MG63 (cell line): ENCODE measurements around the gene DNASE1L1. TPM values are rescaled to one million over a fixed set of nuclear protein-coding genes. Genes with fewer than 3 reads are reported as not detected.
"Not testable (repeated sequence)": the region's sequence is repeated elsewhere in the genome, so short reads cannot be mapped to it uniquely, and the experiment has no call there.

Experiments
- DNase-seq: peaks from one replicate; pipeline ENCODE4 v3.0.0-alpha.2; 2020
- H3K27me3 ChIP-seq: fragments of 250-450 bp; sonication (Bioruptor Pico); 2 replicates; pipeline ENCODE4 v1.5.1; 2020; ENCODE audit warnings: mild to moderate bottlenecking, moderate library complexity
- H3K36me3 ChIP-seq: fragments of 250-450 bp; sonication (Bioruptor Pico); 2 replicates; pipeline ENCODE4 v1.5.1; 2020; ENCODE audit warnings: mild to moderate bottlenecking, moderate library complexity
- H3K4me3 ChIP-seq: fragments of 250-450 bp; sonication (Bioruptor Pico); 2 replicates; pipeline ENCODE4 v1.5.1; 2020; ENCODE audit warnings: mild to moderate bottlenecking, moderate library complexity
- H3K9me3 ChIP-seq: fragments of 250-450 bp; sonication (Bioruptor Pico); 2 replicates; pipeline ENCODE4 v1.5.1; 2020; ENCODE audit warnings: mild to moderate bottlenecking, moderate library complexity
- total RNA-seq: library from RNA; depleted of rRNA; stranded (reverse); fragments of >200 nt; shearing (Covaris generic); gene quantifications from 2 replicates; pipeline ENCODE4 v1.2.3, GENCODE V29; 2014; ENCODE audit warnings: low replicate concordance

DNASE1L1 gene
- total RNA-seq, 1 experiment from 2014 or later = 20.0 TPM

DNA sequence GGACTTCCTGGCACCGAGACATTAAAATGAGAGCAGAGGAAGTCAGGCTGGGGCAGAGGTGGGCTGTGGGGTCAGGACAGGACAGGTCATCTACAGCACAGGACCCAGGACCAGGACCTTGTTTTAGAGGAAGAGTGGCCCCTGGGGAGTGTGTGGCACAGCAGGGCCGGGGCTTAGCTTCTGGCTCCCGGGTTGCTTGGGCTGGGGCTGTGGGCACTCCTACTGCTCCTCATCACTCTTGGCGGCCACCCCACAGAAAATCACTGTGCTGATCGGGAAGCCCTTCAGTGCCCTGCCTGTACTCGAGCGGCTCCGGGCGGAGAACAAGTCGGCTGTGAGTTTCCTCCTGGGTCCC, 11.3 kb upstream of the DNASE1L1 start:
- H3K4me3 ChIP-seq = no peak overlapping the region
- H3K36me3 ChIP-seq = no peaks in the 10 kb centered on the region
- DNase-seq = no peak

DNA sequence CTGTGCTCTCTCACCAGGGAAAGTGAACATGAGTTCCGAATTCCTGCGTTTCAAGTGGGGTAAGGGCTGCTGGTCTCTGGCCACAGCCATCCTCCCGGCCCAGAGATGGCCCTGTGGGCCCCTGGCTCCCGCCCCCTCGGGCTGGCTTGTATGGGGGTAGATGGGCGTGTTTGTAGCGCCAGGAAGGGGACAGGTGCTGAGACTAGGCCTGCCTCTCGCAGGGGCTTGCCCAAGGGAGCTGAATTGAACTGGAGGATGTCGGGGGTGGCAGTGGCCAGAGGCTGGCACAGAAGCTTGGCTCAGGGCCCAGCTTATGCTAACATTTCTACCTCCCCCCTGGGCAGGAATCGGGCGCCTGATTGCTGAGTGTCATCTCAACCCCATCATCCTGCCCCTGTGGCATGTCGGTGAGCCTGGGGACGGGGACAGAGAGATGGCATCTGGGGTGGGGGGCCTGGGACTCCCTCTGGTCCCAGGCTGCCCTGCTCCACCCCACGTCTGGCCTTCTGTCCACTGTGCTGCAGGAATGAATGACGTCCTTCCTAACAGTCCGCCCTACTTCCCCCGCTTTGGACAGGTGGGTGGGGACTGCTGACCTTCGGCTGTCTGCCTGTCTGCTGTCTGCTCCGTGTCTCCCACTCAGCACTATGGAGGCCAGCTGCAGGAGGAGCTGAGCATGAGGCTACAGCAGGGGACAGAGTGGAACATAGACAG, 10.8 kb upstream of the DNASE1L1 start:
- Histone ChIP-seq H3K36me3 (no peaks in the 10 kb centered on the region), H3K27me3 (no peaks in the 10 kb centered on the region), H3K4me3 (no peak overlapping the region), H3K9me3 (no peaks in the 10 kb centered on the region)
- no peak for DNase-seq

More for the DNA sequence above, 11.3 kb upstream of the DNASE1L1 start:
- Histone ChIP-seq H3K9me3 (no peaks in the 10 kb centered on the region), H3K27me3 (no peaks in the 10 kb centered on the region)

DNA sequence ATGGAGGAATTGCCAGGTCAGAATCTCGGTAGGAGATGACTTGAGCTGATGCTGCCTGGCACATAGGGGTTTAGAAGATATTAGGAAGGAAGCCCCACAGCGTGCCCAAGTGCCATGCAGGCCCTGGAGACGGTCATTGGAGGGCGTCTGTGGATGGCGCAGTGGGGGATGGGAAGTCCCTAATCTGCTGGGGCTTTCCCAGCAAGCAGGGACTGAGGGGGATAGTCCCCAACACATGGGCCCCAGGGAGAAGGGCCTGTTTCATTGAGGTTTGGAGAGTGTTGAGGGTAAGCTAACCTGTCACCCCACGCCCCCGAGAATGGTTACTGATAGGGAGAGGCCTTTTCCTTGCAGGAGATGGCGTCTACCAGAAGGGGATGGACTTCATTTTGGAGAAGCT, 10.1 kb upstream of the DNASE1L1 start:
- Histone ChIP-seq H3K4me3 (no peak overlapping the region), H3K36me3 (no peaks in the 10 kb centered on the region), H3K27me3 (no peaks in the 10 kb centered on the region), H3K9me3 (no peaks in the 10 kb centered on the region)
- no peak for DNase-seq

DNA sequence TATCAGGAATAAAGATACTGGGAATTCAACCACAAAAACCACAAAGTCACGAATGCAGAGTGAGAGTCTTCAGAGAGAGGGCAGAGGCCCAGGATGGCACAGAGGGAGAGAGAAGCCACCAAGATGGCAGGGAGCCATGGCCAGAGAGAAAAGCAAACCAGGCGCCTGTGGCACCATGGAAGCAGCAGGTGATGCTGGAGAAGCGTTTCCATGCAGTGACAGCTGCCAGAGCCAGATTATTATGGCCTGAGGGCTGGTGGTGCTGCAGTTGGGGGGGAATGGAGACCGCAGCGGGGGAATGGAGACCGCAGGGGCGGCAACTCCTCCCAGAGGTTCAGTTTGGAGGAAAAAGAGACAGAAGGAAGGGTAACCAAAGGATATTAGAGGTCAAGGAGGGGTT, 8.1 kb upstream of the DNASE1L1 start:
- no peak overlapping the region for H3K4me3 ChIP-seq
- H3K9me3 ChIP-seq = no peaks in the 10 kb centered on the region
- no peak for DNase-seq
- no peaks in the 10 kb centered on the region for H3K27me3 ChIP-seq
- H3K36me3 ChIP-seq = no peaks in the 10 kb centered on the region

DNA sequence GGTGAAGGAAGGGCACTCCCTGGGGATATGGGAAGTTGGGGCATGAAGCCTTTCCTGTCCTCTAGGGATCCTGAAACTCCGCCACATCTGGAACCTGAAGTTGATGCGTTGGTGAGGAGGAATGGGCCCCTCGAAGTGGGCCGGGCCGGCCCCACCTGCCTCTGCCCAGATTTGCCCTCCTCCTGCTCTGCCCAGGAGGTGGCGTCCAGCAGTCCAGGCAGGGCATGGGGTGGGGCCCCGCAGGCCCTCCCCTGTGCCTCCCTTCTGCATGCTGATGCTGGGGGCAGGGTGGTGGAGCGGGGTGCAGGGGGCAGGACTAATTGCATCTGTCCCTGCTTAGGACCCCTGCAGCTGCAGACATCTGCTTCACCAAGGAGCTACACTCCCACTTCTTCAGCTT, 4.1 kb upstream of the DNASE1L1 start:
- H3K27me3 ChIP-seq = no peaks in the 10 kb centered on the region
- H3K4me3 ChIP-seq = no peak overlapping the region
- DNase-seq = no peak
- H3K36me3 ChIP-seq = no peaks in the 10 kb centered on the region
- no peaks in the 10 kb centered on the region for H3K9me3 ChIP-seq

DNA sequence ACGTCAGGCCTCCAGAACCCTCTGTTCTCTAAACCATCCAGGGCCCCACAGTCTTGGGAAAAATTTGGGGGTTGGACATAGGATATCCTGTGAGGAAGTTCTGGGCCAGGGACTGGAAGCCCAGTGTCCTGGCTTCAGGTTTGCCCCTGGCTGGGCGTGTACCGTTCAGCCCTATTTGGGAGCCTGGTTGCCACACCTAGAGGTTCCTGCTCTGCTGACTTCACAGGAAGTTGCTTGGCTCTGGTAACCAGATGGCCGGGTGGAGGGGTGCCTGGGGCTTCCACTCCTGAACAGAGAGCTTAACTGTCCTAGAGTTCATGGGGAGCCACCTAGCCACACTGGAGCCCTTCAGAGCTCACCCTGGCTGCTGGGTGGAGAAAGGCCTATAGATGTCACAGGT, 3.4 kb upstream of the DNASE1L1 start:
- H3K9me3 ChIP-seq = no peaks in the 10 kb centered on the region
- no peak for DNase-seq
- H3K27me3 ChIP-seq = no peaks in the 10 kb centered on the region
- no peaks in the 10 kb centered on the region for H3K36me3 ChIP-seq
- H3K4me3 ChIP-seq = peak overlapping the region; percentile 63

DNA sequence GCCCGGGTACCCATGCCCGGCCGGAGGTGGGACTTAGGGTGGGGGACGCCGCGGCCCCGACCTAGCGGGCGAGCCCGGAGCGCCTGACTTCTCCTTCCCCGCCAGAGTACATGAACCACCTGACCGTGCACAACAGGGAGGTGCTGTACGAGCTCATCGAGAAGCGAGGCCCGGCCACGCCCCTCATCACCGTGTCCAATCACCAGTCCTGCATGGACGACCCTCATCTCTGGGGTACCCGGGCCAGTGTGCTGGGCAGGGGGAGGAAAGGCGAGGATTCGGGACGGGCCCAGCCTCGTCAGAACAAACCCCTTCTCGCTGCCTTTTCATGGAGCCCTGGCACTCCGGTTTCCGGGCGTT, 2.9 kb upstream of the DNASE1L1 start:
- no peaks in the 10 kb centered on the region for H3K27me3 ChIP-seq
- H3K36me3 ChIP-seq = no peaks in the 10 kb centered on the region
- no peaks in the 10 kb centered on the region for H3K9me3 ChIP-seq
- peak; percentile 68 for DNase-seq
- H3K4me3 ChIP-seq = peak overlapping the region; percentile 63

DNA sequence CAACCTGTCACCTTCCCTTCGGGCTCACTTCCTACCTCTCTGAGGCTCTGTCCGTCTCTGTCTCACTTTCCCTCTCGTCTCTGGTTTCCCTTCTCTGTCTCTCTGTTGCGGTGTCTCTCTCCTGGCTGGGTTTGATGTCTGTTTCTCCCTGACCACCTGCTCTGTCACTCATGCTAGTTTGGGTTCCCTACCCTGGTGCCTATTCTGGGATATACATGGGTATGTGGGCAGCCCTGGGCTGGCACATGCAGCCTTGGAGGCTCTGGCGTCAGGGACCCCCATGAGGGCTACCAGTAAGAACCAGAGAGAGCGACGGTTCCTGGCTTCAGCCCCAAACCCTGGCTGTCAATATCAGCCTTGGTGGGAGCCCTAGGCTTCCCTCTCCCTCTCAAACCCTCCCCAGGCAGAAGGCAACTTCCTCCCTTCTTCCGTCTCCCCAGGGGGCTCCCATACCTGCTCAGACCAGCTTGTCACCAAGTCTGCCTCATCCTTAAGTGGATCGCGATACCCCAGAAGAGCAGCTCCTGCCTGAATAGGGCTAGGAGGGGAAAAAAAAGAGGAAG, 314 bp downstream of the DNASE1L1 start:
- Histone ChIP-seq H3K27me3 (no peaks in the 10 kb centered on the region), H3K36me3 (no peaks in the 10 kb centered on the region), H3K4me3 (peak overlapping the region; percentile 53), H3K9me3 (no peaks in the 10 kb centered on the region)
- no peak for DNase-seq

DNA sequence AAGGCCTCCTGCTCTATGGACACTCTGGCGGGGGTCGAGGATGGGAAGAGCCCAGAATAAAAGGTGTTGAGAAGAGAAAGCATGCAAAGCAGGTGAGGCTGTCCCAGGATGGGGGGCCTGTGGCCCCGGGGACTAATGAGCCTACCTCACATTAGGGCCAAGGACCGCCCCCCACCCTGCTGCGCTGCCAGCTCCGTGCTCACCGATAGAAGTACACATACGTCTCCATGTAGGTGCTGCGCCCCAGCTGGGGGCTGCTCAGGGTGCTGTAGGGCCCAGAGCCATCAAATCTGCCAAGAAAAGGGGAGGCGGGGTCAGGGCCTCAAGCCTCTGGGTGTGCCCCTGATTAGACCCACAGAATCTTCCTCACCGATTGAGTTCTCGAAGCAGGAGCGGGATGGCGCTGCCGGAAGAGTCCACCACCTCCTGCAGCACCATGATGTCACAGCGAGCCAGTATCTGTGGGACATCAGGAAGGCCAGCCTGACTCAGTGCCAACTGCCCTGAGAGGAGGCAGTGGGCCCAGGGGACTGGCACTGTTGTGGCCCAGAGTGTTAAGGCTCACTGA, 4.3 kb downstream of the DNASE1L1 start:
- Histone ChIP-seq H3K27me3 (no peaks in the 10 kb centered on the region), H3K4me3 (no peak overlapping the region), H3K9me3 (no peaks in the 10 kb centered on the region), H3K36me3 (peaks cover 17% of the 10 kb centered on the region)
- DNase-seq = no peak

DNA sequence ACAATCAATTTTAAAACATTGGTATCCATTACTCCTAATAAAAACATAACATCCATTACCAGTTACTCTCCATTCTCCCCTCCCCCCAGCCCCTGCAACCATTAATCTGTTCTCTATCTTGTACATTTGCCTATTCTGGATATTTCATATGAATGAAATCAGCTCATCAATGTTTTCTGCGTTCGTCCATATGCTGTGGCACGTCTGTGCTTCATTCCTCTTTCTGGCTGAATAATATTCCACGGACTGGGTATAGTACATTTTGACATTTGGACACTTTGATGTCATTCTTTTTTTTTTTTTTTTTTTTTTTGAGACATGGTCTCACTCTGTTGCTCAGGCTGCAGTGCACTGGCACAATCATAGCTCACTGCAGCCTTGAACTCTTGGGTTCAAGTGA, 5.2 kb downstream of the DNASE1L1 start:
- Histone ChIP-seq H3K27me3 (no peaks in the 10 kb centered on the region), H3K9me3 (no peaks in the 10 kb centered on the region), H3K36me3 (peaks cover 26% of the 10 kb centered on the region), H3K4me3 (no peak overlapping the region)
- DNase-seq = no peak

DNA sequence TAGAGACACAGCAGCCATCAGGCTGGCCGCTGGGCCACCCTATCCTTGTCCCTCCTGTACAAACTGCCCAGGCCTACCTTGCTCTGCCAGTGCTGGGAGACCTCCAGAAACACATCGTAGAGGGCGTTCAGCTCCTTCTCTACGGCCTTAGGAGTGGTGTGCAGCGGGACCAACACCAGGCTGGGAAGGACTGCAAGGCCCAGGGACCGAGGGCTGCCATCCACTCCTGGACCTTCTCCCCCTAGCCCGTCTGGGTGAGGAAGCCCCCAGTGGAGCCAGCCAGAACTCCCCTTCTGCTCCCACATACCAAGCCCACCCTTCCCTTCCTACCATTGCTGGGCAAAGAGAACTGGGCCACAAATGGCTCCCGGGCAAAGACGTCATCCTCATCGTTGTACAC, 5.9 kb downstream of the DNASE1L1 start:
- H3K4me3 ChIP-seq = no peak overlapping the region
- peaks cover 33% of the 10 kb centered on the region for H3K36me3 ChIP-seq
- DNase-seq = no peak
- no peaks in the 10 kb centered on the region for H3K9me3 ChIP-seq
- H3K27me3 ChIP-seq = no peaks in the 10 kb centered on the region

DNA sequence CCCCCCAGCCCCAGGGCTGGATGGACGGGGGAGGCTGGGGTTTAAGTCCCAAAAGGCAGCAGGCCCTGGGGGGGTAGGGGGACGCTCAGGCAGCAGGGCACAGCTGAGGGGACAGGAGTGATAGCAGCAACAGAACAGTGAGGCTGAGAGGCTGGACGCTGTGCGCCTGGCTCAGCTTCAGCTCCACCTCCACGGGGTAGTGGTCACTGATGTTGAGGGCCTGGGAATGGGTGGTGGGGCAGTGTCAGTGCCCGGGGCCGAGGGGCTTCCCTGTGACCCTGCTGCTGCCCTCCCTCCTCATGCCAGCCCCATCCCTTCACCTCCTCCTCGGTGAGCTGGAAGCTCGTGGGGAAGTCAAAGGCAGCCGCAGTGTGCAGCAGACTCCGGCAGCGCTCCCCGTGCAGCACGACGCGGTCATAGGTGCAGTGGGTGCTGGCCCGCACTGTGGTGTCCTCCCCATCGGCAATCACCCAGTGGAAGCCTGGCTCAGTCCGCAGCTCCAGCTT, 6.4 kb downstream of the DNASE1L1 start:
- no peak for DNase-seq
- no peaks in the 10 kb centered on the region for H3K9me3 ChIP-seq

DNA sequence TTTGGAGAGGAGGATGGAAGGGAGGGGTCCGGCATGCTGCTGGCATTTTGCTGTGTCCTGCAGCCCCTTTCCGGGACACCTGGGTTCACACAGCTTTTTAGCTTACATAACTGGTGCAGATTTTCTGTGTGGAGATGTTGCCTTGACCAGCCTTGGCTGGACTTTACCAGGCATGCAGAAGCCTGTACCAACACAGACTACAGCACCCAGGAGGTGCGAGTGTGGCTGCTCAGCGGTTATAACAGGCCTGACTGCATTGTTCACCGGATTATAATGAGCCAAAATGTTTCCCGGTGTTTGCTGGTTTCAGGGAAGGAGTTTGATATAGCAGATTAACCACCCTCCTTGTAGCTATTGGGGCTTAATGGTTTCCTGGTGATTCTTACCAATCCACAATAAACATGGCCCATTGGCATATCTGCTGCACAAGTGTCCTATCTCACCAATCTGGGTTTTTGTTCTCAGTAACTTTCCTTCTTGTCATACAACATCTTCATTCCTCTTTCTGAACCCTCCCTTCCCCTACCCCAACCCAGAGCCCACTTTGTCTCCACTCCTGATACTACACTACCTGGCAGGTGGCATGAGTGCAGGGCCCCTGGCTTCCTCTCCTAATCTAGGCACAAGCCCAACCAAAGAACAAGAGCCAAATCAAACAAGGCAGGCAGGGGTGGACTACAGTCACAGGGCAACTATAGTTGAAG, 7.0 kb downstream of the DNASE1L1 start:
- DNase-seq = no peak
- Histone ChIP-seq H3K27me3 (no peaks in the 10 kb centered on the region), H3K9me3 (no peaks in the 10 kb centered on the region), H3K36me3 (peaks cover 33% of the 10 kb centered on the region), H3K4me3 (no peak overlapping the region)

More for the DNA sequence above, 6.4 kb downstream of the DNASE1L1 start:
- Histone ChIP-seq H3K27me3 (no peaks in the 10 kb centered on the region), H3K4me3 (no peak overlapping the region), H3K36me3 (peaks cover 33% of the 10 kb centered on the region)

DNA sequence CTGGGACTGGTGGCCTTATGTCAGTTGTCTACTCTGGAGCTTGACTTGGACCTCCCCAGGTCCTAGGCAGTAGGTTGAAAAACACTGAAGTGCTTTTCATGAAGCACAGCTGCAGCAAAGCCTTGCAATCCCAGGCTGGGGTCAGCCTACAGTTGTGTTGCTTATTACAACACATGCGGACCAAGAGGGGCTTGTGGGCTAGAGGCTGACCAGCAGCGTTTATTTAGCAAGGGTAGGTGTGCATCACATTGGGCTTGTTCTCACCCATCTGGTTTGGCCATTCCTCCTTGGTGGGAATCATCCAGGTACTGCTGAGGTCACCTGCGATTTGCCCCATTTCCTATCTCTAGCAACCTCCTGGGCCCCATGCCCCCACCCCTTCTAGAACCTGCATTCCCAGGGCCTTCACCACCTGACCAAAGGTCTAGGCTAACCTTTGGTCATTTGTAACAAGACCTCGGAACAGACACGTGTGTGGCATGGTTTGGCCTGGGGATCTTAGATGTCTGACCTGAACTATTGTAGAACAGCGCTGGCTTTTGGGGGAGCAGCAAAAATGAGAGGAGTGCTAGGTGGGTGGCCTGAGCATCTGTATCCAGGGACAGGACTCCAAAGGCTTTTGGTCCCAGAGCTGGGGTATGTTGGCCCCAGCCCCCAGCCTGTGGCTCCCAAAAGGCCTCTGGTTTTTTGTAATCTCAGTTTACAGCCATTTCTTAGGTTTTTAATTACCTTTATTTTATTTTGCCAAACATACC, 7.8 kb downstream of the DNASE1L1 start:
- H3K4me3 ChIP-seq = no peak overlapping the region
- peak; percentile 27 for DNase-seq
- H3K36me3 ChIP-seq = peaks cover 33% of the 10 kb centered on the region
- H3K9me3 ChIP-seq = no peaks in the 10 kb centered on the region
- no peaks in the 10 kb centered on the region for H3K27me3 ChIP-seq

DNA sequence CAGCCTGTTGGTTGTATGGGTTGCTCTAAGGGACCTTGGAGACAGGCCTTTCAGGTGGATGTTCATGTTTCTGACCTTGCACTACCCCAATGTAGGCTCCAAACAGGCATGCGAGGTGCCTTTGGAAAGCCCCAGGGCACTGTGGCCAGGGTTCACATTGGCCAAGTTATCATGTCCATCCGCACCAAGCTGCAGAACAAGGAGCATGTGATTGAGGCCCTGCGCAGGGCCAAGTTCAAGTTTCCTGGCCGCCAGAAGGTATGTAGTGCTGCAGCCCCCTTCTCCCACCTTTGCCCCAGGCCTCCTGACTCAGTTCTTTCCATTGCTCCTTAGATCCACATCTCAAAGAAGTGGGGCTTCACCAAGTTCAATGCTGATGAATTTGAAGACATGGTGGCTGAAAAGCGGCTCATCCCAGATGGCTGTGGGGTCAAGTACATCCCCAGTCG, 8.7 kb downstream of the DNASE1L1 start:
- DNase-seq, H3K27me3 ChIP-seq, H3K9me3 ChIP-seq: not testable (repeated sequence)
- Histone ChIP-seq H3K36me3 (peaks cover 33% of the 10 kb centered on the region), H3K4me3 (peak overlapping the region; percentile 98)

DNA sequence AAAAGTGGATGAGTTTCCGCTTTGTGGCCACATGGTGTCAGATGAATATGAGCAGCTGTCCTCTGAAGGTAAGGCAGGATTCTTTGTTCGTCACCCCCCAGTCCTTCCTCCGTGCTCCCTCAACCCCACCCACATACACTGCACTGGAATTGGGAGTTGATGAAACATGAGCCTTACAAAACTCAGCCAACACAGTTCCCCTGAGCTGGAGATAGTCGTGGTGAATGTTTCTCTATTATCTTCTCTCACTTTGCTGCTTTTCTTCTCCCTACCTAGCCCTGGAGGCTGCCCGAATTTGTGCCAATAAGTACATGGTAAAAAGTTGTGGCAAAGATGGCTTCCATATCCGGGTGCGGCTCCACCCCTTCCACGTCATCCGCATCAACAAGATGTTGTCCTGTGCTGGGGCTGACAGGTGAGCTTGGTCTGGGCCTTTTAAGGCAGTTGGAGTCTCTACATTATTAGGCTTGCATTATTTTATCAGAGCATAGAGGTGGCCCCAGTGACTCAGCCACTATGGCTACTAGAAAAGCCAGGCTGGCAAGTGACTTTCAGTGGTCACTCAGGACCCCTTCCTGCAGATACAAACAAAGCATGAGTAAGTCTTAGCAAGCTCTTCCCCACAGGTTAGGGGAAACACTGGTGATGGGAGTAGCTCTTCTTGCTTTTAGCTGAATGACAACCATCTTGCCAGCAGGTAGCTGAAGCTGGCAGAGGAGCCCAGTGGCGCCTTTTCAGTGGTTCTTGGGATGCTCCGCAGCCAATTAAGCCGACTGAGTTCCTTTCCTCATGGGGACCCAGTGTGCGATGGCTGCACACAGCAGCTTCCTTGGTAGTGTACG, 9.3 kb downstream of the DNASE1L1 start:
- no peak for DNase-seq
- Histone ChIP-seq H3K4me3 (peak overlapping the region; percentile 98), H3K36me3 (peaks cover 33% of the 10 kb centered on the region), H3K27me3 (no peaks in the 10 kb centered on the region), H3K9me3 (no peaks in the 10 kb centered on the region)
